ENCODE data around the gene FRG2C. TPM values are rescaled to one million over a fixed set of nuclear protein-coding genes. Genes with fewer than 3 reads are reported as not detected.
"Not testable (repeated sequence)": the region's sequence is repeated elsewhere in the genome, so short reads cannot be mapped to it uniquely, and the experiment has no call there.

FRG2C gene
- not detected in 2 replicates for total RNA-seq (2014; rRNA removed; shearing (Covaris generic))

DNA sequence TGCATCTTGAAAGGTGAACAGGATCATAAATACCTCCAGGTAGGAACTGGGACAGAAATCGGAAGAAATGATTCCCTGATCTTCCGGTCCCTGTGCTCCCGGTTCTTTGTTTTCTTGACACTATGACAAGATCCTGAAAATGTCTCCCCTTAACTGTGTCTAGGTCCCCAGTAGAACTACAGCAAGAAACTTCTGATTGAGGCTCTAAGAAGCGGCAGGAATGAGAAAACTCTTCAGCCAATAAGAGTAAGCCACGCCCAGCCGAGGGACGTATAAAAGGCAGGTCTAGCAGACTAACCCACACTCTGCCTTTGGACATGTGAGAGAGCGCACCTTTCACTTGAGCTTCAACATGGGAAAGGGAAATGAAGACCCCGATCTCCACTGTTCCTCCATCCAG is at the start of gene FRG2C:
TSS of gene FRG2C (plus strand) at position 301 of the 400 bp plus-strand sequence. CDS start at position 353, 52 bp downstream.
- not testable (repeated sequence) for DNase-seq (ENCODE audit: low spot score)

DNA sequence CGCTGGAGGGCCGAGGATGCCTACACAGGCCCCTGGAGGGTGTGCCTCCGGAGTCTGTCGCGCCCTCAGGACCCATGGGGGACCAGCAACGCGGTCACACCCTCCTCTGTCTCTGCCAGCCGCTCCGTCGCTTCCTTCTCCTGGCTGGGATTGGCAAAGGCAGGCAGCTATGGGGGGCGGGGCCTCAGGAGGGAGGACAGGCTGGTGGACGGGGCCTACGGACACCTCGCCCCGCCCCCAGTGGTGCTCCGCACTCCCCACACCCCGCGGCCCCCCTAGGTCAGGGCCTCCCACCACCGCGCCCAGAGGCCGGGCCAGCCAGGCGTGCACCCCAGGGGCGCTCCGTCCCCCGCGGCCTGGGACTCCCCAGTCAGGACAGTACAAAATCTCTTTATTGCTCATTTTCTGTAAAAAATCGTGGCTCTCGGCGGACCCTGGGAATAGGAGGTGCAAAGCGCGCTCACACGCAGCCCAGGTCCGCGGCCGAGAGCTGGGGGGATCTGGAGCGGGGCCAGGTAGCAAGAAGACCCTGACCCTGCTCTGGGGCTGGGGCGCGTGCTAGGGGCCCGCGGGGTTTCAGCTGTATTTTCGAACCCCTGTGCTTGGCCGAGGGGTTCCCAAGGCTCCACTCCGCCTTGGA is 45.3 kb upstream of the FRG2C start:
- not testable (repeated sequence) for DNase-seq (ENCODE audit: low spot score)

DNA sequence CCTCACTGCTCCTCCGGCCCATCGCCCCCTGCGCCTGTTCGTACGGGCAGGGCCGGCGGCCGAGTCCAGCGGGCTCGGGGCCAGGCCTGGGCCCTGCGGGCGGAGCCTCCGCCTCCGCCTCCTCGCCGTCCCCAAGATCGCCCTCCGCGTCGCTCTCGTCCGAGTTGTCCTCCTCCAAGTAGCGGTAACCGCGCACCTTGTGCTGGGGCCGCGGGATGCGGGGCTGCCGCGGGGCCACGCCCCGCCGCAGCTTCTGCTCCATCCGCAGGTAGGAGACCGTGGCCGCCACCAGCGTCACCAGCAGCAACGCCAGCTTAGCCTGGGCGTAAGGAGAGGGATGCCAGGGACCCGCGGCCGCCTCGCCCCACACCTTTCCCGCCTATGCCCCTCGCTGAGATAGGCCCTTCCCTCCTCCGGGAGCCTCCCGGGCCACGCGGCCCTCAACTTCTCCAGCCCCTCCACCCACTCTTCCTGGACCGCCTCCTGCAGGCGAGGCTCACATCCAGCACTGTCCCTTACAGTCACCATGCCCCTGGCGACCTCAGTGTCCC is 44.6 kb upstream of the FRG2C start:
- not testable (repeated sequence) for DNase-seq (ENCODE audit: low spot score)

- DNase-seq (ENCODE audit: low spot score) = not testable (repeated sequence)
Observed at GRCh38 chr3:75621772-75622171, 42.4 kb upstream of the FRG2C start.

GRCh38 chr3:75623656-75624055 is 40.5 kb upstream of the FRG2C start:
- not testable (repeated sequence) for DNase-seq (ENCODE audit: low spot score)

GRCh38 chr3:75630887-75631535 is 33.1 kb upstream of the FRG2C start:
- not testable (repeated sequence) for DNase-seq (ENCODE audit: low spot score)

GRCh38 chr3:75631541-75631940 is 32.6 kb upstream of the FRG2C start:
- DNase-seq (ENCODE audit: low spot score) = no peak

- DNase-seq (ENCODE audit: low spot score) = not testable (repeated sequence)
Observed at GRCh38 chr3:75638947-75639346, 25.2 kb upstream of the FRG2C start.

- DNase-seq (ENCODE audit: low spot score) = not testable (repeated sequence)
Observed at GRCh38 chr3:75641107-75641517, 23.0 kb upstream of the FRG2C start.

- DNase-seq (ENCODE audit: low spot score) = peak; percentile 3
Observed at GRCh38 chr3:75643031-75643800, 20.9 kb upstream of the FRG2C start.

DNA sequence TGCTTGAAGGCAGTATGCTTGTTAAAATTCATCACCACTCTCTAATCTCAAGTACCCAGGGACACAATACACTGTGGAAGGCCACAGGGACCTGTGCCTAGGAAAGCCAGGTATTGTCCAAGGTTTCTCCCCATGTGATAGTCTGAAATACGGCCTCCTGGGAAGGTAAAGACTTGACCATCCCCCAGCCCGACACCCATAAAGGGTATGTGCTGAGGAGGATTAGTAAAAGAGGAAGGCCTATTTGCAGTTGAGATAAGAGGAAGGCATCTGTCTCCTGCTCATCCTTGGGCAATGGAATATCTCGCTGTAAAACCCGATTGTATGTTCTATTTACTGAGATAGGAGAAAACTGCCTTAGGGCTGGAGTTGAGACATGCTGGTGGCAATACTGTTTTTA is 18.6 kb upstream of the FRG2C start:
- not testable (repeated sequence) for DNase-seq (ENCODE audit: low spot score)

GRCh38 chr3:75650191-75650590 is 13.9 kb upstream of the FRG2C start:
- DNase-seq (ENCODE audit: low spot score) = no peak

- DNase-seq (ENCODE audit: low spot score) = not testable (repeated sequence)
Observed at GRCh38 chr3:75655101-75655904, 8.8 kb upstream of the FRG2C start.

- not testable (repeated sequence) for DNase-seq (ENCODE audit: low spot score)
Observed at GRCh38 chr3:75655956-75656355, 8.2 kb upstream of the FRG2C start.

GRCh38 chr3:75658411-75659107 is 5.6 kb upstream of the FRG2C start:
- peak; percentile 2 for DNase-seq (ENCODE audit: low spot score)

DNA sequence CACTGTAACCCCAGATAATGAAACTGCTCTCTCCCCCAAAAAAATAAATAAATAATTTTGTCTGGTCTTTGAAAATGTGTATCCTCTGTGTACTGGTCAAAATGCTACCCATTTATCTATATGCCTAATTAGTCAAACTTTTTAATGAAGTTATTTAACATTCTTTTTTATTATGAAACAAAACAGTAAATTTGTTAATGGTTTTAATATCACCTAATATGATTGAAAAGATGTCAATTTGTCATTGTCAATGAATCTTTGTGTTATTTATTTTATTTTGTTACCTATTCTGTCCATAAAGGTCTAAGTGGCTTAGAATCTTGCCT is 5.1 kb upstream of the FRG2C start:
- DNase-seq (ENCODE audit: low spot score) = not testable (repeated sequence)

DNA sequence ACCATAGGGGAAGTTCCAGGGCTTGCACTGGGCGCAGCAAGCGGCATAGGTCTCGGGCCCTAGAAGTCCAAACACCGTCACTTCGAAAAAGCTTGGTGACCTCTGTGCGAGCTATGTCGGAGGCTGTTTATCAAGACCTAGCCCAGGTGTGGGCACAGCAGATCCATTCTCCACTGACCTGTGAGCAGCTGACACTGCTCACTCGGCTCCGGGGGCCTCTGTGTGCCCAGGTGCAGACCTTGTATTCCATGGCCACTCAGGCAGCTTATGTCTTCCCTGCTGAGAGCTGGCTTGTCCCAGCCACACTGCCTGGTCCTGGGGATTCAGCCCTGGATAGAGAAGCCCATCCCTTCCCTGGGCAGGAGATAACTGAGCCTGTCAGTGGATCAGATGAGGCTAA is 1.5 kb downstream of the FRG2C start:
- DNase-seq (ENCODE audit: low spot score) = not testable (repeated sequence)

DNA sequence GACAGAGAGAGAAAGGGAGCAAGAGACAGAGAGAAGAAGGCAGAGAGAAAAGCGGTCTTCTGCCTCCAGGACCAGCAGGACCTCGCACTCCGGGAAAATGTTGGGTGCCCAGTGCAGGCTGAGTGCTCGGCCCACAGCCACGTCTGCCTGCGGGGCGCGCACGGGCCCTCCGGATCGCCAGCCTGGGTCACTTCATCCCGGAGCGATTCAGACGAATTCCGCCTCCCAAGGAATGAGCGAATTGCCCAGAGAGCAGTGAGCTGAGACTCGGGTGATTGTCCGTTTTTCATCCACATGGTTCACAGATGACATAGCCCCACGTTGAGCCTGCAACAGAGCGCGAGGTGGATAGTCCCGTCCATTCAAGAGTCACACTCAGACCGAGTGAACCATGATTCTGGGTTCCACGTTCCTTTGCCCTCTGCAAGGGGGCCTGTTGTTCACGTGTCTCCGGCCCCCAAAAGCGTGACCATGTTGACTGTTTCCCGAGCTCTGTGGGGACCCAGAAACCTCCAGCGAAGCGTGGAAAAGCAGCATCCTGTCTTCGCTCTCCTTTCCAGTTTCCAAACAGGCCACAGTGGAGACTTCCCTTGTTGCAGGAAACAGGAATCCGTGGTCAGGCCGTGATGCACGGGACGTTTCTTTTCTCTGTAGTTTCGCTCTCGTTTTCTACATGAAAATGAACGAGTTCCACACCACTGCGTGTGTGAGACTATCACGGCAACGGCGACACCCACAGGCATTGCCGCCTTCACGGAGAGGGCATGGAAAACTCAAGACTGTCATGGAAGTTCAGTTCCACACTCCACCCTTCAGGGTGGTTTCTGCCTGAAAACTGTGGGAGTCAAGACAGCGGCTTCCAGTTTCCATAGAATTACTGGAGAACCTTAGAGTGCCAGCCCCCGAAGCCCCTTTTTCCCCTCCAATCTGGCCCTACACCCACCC is 3.9 kb downstream of the FRG2C start:
- DNase-seq (ENCODE audit: low spot score) = not testable (repeated sequence)

GRCh38 chr3:75668759-75669347 is 4.7 kb downstream of the FRG2C start:
- DNase-seq (ENCODE audit: low spot score) = not testable (repeated sequence)

All from HT-29 (cell line).